Measurements from ENCODE around the gene CRMP1.
"Not testable (repeated sequence)": the region's sequence is repeated elsewhere in the genome, so short reads cannot be mapped to it uniquely, and the experiment has no call there.

CRMP1 gene

GRCh38 chr4:5822619-5823018 lies 70.3 kb downstream of the CRMP1 start:
- DNase-seq (ENCODE audit: low read depth) = no peak

DNA sequence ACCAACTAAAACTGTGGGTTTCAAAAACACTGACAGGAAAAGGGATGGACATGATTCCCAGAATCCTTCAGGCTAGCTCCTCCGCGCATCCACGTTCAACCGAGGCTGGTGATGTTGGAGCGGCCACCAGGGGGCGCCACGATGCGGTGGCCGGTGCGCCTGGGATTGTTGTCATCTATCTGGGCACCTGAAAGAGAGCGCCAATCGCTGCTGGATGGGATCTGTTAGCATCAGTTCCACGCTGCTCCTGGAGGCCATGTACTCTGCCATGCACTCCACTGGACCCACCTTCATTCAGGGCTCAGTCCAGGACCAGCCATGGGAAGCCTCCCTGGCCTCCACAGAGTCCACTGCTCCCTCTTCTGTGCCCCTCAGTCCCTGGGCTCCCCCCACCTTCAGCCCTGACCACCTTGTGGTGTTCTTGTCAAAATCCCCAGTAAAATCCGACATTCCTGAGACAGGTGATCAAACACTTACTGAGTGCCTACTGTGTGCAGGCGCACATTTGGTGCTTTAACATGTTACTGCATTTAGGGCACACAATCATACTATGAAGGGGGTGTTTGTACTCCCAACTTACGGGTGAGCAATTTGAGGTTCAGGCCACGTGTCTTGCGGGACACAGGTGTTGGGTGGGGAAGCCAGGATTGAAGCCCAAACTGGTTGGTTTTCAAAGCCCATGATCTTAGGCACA lies 71.1 kb downstream of the CRMP1 start:
- no peak for DNase-seq (ENCODE audit: low read depth)

- no peak for DNase-seq (ENCODE audit: low read depth)
These were observed 76.0 kb downstream of the CRMP1 start for GRCh38 chr4:5816851-5817375.

- DNase-seq (ENCODE audit: low read depth) = no peak
These were observed 76.8 kb downstream of the CRMP1 start for GRCh38 chr4:5816101-5816500.

DNA sequence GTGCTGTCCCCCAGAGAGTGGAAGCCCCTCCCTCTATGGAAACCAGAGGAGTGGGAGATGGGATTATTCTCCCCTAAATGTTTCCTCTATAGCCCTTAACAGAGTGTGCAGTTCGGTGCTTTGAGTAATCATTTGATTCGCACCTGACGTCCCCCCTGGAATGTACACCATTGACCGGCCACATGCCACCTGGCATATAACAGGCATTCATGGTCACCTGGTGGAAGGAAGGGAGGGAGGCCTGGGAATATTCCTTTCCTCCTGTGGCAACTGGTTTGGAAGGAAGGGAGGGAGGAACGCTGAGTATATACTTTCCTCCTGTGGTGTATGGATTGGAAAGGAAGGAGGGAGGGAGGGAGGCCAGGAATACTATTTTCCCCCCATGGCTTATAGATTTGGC lies 77.2 kb downstream of the CRMP1 start:
- no peak for DNase-seq (ENCODE audit: low read depth)

DNA sequence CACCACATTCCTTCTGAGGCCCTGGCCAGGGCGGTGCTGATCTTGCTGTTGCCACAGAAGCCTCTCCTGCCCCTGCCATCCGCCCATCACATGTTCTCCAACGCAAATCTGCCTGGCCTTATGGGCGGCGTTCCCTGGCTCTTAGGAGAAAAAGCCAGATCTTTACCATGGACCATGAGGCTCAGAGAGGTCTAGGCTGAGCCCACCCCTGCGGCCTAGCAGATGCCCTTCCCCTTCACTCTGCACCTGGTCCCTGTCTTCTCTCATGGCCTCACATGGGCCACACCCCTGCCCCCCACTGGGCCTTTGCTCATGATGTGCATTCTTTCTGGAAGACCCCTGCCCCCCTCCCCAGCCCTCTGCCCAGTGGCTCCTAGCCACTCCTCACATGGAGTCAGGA lies 78.5 kb downstream of the CRMP1 start:
- DNase-seq (ENCODE audit: low read depth) = no peak

DNA sequence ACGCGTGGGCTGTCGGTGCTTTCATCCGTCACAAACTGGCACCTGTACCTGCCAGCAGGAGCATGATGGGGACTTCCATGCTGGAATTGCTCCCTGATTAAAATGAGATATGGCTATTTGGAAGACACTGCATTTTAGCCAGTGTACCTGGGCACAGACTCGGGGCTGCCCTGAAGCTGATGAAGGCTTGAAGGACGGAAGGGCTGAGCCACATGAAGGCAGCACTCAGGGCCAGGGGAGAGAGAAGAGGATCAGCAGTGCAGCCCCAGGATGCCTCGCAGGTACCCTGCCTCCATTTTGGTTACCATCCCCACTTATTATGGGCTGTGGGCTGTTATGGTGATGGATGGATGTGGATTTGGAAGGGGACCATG lies 79.0 kb downstream of the CRMP1 start:
- no peak for DNase-seq (ENCODE audit: low read depth)

GRCh38 chr4:5812506-5813229 lies 80.2 kb downstream of the CRMP1 start:
- no peak for DNase-seq (ENCODE audit: low read depth)

GRCh38 chr4:5812057-5812456 lies 80.8 kb downstream of the CRMP1 start:
- not testable (repeated sequence) for DNase-seq (ENCODE audit: low read depth)

- no peak for DNase-seq (ENCODE audit: low read depth)
These were observed 82.0 kb downstream of the CRMP1 start for GRCh38 chr4:5810770-5811430.

- DNase-seq (ENCODE audit: low read depth) = no peak
These were observed 82.7 kb downstream of the CRMP1 start for GRCh38 chr4:5810151-5810550.

- DNase-seq (ENCODE audit: low read depth) = no peak
These were observed 83.6 kb downstream of the CRMP1 start for GRCh38 chr4:5809216-5809776.

- DNase-seq (ENCODE audit: low read depth) = no peak
These were observed 84.7 kb downstream of the CRMP1 start for GRCh38 chr4:5808081-5808741.

- DNase-seq (ENCODE audit: low read depth) = no peak
These were observed 87.6 kb downstream of the CRMP1 start for GRCh38 chr4:5805270-5805669.

GRCh38 chr4:5804656-5805055 lies 88.2 kb downstream of the CRMP1 start:
- DNase-seq (ENCODE audit: low read depth) = no peak

DNA sequence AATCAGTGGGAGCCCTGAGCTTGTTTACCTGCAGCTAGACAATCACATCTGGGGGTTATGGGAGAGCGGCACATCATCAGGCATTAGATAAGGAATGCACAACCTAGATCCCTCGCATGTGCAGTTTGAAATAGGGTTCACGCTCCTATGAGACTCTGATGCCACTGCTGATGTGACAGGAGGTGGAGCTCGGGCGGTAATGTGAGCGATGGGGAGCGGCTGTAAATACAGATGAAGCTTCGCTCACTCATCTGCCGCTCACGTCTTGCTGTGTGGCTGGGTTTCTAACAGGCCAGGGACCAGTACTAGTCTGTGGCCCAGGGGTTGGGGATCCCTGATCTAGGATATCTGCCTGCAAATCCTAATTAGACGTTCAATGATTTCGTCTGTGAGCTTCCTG lies 90.3 kb downstream of the CRMP1 start:
- no peak for DNase-seq (ENCODE audit: low read depth)

- no peak for DNase-seq (ENCODE audit: low read depth)
These were observed 91.2 kb downstream of the CRMP1 start for GRCh38 chr4:5801696-5802095.

DNA sequence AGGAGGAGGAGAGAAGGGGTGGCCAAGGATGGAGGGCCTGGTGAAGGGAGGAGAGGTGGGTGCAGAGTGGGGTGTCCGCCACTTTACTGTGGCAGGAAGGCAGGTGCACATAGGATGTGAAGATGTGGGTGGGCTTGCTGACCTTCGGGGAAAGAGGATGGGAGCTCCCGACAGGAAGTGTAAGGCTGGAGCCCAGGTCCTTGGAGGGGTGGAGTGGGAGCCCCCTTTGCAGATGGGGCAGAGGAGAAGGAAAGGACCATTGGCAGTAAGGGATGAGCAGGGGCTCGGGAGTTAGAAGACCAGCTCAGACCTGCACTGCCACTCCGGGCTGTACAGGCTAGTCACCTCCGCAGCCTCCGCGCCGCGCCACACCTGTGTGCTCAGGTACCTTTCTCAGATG lies 92.4 kb downstream of the CRMP1 start:
- DNase-seq (ENCODE audit: low read depth) = no peak

DNA sequence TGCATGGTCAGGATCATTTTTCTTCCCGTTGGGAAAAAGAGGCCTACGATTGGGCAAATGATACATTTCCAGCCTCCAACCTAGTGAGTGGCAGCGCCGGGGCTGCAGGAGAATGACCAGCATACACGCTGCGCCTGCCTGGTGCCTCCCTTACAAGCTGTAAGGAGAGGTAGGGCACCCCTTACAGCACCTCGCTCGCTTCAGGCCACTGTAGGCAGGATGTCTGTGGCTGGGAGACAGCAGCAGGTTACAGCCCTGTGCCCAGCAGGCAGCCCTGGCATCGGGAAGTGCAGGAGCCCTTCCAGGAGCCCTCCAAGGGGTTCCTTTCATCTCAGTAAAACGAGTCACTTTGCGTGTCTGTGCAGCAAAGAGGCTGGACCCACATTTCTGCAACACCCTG lies 93.5 kb downstream of the CRMP1 start:
- no peak for DNase-seq (ENCODE audit: low read depth)

GRCh38 chr4:5798946-5799345 lies 93.9 kb downstream of the CRMP1 start:
- DNase-seq (ENCODE audit: low read depth) = no peak

- no peak for DNase-seq (ENCODE audit: low read depth)
These were observed 94.4 kb downstream of the CRMP1 start for GRCh38 chr4:5798462-5798861.

GRCh38 chr4:5797866-5798265 lies 95.0 kb downstream of the CRMP1 start:
- DNase-seq (ENCODE audit: low read depth) = no peak

Measured in stimulated activated CD8-positive, alpha-beta memory T cell treated with anti-CD3 and anti-CD28 coated beads, Interleukin-7, amount 100 ng/mL, for 24 hours (primary cell).